HG03139 (cell line): ENCODE data around the gene POMT1.
"Not testable (repeated sequence)": the region's sequence is repeated elsewhere in the genome, so short reads cannot be mapped to it uniquely, and the experiment has no call there.

ENCODE experiments used
- ATAC-seq: cut with Tn5 transposase; IDR thresholded peaks from one replicate; pipeline ENCODE4 v1.9.1; 2021; ENCODE audit not compliant: unreplicated experiment

The POMT1 gene

DNA sequence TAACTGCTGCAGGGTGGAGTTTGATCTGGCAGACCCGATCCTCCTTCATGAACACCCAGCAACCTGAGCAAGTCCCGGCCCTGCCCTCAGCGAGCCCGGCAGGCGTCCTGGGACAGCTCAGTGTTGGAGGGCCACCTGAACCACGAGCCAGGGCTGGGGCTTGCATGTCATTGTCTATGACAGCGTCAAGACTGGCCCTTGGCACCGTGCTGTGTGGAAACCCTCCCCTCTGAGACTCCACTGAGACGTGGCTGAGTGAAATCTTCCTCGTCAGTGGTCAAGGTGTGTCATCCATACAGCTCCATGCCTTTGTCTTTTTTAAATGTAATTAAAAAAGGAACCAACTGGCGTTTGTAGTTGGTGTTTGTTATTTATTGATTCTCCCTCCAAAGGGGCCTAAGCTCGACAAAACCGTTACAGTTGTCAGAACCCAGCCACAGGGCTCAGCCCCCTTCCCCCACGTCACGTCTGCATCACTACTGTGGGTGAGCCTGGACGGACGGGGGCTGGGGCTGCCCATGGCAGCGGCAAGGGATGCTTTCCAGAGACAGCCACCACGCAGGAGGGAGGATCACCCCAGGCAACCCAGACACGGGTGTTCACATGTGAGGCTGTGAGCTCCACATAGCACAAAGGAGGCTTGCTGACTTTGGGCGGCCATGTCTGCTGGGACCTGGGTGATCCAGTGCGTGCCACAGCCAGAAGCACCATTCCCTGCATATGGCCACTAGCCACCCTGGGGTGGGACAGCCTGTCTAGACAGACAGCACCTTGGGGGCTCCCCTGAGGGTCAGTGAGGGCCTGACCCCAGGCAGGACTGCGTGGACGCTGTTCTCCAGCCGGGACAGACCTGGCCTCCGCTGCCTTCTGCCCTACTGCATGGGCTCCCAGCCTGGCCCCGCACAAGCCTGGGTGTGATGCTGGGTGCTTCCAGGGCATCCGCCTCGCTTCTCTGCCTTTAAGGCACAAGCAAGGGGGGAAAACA, 21.0 kb downstream of the POMT1 start:
- ATAC-seq: no peak

DNA sequence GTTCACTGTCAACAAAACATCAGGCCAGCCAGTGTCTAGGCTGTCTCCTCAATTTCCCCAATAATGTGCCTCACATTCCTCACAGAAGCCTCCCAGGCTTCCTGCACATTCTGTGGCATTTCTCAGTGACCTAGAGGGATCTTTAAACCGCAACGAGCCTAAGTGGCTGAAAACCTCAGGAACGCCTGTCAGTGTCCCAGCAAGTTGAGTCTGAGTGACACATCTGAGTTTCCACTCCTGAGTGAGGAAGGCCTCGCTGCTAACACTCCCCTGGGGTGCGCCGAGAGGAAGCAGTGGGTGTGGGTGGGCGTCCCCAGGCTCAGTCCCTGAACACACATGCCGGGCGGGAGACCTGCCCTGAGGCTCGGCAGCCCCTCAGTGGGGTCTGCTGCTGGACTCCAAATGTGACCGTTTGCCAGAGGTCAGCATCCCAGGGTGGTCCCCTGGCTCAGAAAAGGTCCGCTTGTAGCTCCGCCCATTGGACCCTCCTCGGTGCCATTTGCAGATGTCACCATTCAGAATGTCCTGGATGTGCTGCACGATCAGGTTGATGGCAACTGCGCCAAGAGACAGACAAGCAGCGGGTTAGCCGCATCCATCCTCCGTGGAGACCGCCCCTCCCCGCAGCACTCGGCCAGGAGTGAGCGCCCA, 22.1 kb downstream of the POMT1 start:
- ATAC-seq: no peak

DNA sequence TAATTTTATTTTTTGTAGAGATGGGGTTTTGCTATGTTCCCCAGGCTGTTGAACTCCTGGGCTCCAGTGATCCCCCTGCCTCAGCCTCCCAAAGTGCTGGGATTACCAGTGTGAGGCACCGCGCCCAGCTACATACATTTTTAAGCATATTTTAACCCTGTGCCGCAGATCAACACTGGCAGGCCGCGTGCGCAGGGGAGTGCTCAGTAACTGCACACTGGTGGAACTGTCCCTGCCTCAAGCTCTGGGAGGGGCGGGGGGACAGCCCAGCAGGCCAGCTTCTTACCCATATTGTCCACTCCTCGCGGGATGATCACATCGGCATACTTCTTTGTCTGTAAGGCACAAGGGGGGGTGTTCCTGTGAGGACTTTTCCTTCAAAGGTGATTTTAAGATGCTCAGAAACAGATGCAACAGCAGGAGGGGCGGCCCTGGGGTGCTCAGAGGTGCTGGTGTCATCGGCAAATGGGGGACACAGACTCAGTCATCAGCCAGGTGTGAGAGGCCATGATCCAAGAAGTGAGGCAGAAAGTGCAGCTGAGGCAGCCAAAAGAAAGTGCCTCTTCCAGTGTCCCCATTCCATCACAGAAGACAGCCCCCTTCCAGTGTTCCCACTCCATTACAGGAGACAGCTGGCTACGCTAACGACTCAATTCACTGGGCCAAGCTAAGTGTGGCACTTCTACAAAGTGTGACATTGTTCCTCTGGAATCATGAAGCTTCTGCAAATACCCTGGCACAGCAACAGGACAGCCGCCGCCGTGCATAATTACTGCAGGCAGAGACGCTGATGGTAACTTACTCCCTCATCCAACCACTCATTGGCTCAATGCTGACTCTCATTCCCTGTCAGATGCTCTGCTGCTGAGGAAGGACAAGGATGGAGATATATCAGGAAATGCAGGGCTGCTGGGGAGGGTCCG, 23.2 kb downstream of the POMT1 start:
- ATAC-seq: no peak

DNA sequence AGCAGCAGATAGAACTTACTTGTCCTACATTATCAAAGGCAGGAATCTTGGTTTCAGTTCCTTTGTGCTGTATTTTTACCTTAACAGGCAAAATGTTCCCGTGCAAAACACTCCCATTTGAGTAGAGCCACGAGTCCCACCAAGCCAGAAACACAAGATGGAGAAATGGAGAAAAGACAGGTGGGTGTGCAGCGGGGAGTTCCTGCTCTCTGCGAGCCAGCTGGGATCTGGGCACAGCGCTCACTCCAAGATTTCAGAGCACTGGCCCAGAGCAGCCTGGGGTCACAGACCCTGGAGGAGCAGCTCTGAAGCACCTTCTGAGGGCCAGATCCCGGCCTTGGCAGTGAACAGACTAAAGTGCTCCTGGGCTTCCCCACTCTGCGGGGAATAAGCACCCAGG, 25.5 kb downstream of the POMT1 start:
- ATAC-seq: no peak

DNA sequence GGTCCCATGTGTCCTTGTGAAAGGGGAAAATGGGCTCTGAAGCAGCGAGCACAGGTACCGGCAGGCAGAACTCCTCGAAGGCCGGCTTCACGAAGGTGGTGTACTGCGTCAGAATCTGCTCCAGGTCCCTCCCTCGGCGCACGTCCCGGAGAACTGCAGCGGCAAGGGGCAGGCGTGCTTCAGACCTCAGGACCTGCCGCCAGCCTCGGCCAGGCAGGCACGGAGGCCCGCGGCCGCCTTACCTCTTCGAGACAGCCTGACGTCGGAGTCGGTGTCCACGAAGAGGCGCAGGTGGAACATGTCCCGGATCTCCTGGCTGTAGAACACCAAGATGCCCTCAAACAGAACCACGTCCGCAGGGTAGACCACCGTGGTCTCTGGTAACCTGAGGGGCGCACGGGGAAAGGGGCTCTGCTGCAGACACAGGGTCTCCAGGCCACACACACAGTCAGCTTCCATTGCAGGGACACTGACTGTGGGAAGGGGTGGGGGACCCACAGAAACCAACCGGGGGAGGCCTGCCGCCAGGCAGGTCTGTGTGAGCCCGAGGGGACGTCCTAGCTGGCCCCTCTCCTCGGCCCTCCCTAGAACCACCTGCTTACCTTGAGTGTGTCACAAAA, 26.3 kb downstream of the POMT1 start:
- ATAC-seq: no peak

DNA sequence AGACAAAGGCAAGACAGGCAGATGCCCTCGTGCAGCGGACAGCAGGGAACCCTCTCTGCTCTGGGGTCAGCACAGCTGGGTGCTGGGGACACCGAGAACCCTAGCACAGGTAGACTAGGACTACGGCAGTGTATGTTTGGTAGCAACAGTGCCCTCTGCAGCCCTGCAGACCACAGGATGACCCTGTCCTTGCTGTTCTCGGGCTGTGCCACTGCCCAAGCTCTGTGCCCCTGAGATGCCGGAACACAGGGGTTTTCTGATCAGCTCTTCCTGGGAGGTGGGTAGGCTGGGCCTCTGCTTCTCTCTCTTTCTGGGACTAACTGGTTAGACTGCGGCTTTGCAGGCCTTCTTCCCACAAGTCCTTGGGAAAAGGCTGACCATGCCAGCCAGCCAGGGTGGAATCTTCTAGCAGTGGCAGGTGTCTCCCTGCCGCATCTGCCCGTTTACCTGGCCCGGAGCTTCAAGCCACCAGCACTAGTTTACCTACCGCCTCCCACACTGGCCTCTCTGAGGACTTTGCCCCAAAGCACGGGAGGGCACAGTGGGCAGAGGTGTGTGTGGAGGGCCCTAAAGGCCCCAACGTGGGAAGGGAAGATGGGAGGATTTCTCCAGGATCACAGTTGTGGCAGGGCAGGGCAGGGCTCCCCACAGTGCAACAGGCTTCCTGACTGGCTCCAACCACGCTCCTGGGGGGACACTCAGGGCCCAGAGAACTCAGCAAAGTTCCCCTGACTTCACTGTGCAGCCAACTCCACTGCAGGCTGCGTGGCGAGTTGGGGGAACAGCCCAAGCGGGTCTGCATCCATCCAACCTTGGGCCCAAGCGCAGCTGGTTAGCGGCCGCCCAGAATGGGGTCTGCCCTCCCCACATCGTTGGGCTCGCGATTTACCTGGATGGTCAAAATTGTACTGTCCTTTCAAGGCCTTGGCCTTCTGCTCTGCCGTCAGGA, 27.2 kb downstream of the POMT1 start:
- ATAC-seq: no peak

DNA sequence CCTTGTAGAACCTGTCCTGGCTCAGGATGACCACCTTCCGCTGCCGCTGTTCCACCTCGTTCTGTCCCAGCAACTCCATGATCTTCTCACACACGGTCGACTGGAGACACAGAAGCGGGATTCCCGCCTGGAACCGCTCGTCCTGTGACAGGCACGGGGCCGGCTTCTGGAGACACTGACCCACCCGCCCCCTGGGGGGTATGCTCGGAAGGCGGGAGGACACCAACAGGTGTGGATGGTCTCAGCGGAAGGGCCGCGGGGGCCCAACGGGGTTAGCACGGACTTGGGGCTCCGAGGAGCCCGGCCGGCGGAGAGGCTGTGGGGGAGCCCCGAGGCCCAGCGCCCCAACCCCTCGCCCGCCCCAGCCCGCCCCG, 27.8 kb downstream of the POMT1 start:
- ATAC-seq: peak; percentile 24

DNA sequence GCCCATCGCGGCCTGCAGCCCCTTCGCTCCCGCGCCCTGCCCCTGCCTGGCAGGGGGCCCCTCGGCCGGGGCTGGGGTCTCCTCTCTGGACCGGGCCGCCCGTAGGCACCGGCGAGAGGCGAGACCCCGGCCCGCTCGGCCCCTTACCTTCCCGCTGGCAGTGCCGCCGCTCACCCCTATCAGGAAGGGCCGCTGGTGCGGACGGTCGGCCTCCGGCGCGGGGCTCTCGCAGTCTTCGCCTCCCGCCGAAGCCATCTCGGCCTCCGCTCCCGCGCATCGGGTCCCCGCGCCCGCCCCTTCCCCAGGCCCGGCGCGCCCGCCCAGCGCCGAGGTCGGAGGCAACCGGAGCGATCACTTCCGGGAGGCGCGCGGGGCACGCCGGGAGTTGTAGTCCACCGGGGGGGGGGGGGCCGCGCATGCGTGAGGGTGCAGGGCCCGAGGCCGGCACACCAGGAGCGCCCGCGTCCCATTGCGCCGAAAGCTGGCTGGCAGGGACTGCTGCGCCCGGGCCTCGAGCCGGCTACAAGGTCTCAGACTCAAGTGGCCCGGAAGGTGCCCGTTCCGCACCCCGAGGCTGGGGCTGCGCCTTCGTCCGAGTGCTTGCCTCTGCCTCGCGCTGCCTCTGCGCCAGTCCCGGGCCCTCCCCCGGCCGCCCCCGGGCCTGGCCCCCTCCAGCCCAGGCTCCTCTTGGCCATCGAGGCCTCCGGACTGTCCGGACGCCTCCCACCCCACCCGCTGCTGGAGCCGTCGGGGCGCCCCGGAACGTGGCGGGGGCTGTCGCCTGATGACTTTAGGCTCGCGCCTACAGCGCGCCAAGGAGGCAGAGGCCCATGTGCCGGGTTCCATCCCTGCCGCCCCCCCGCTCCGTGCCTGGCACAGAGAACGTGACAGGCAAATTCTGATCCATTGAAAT, 28.5 kb downstream of the POMT1 start, which contains the start of gene UCK1:
UCK1 (minus strand) TSS at position 344 of the 913 bp plus-strand sequence; CDS start at position 255, 89 bp downstream.
- peak; percentile 76 for ATAC-seq

DNA sequence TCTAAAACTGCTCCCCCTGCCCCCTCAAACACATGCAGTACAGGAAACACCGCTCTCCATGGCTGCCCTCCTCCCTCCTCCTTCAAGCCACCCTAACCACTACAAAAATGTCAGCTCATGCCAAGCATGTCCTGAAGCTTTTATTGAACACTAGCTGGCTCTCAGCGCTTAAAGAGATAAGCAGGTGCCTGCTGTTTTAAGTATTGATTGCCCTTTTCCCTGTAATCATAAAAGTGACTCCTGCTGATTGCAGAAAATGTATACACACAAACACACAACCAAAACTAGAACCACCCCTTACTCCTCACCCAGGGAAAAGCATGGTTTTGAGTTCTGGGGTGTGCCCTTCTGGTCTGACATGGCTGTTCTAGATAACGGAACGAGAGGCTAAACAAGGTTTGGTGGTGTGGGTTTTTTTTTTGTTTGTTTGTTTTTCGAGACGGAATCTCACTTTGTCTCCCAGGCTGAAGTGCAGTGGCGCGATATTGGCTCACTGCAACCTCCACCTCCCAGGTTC, 32.1 kb downstream of the POMT1 start:
- ATAC-seq: no peak

DNA sequence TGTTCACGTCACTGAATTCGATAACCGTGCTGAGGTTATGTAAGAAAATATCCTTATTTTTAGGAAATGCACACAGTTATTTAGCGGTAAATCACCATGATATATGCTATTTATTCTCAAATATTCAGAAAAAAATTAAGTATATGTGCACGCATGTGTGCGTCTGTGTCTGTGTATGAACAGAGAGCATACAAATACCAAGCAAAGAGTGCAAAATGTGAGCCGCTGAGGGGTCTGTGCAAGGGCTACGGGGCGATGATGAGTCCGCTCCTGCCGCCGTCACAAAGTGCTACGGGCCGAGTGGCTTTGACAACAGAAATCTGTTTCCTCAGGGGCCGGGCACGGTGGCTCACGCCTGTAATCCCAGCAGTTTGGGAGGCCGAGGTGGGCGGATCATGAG, 35.2 kb downstream of the POMT1 start:
- ATAC-seq: no peak

DNA sequence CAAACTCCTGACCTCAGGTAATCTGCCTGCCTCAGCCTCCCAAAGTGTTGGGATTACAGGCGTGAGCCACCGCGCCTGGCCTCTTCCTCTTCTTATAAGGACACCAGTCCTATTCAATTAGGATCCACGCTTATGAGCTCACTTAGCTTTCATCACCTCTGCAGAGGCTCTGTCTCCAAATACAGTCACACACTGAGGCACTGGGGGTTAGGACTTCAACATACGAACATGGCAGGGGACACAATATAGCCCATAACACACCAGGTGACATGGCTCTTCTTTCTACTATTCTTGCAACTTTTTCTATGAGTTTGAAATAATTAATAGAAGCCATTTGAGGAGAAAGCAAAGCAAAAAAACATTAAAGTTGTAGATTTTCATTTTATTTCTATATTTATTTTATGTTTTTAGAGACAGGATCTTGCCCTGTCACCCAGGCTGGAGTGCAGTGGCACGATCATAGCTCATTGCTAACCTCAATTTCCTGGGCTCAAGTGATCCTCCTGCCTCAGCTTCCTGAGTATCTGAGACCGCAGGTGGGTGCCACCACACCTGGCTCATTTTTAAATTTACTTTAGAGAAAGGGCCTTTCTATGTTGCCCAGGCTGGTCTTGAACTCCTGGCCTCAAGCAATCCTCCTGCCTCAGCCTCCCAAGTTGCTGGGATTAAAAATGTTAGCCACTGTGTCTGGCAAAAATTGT, 36.7 kb downstream of the POMT1 start:
- ATAC-seq: no peak

DNA sequence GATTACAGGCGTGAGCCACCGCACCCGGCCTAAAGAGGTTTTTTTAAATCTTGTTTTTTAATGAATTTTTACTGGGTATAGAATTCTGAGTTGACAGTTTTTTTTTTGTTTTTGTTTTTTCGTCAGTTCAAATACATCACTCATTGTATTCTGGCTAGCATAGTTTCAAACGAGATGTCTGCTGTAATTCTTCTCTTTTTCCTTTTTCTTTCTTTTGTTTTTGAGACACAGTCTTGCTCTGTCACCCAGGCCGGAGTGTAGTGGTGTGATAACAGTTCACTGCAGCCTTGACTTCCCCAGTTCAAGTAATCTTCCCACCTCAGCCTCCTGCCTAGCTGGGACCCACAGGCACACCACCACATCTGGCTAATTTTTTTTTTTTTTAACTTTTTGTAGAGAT, 40.4 kb downstream of the POMT1 start:
- ATAC-seq: no peak

DNA sequence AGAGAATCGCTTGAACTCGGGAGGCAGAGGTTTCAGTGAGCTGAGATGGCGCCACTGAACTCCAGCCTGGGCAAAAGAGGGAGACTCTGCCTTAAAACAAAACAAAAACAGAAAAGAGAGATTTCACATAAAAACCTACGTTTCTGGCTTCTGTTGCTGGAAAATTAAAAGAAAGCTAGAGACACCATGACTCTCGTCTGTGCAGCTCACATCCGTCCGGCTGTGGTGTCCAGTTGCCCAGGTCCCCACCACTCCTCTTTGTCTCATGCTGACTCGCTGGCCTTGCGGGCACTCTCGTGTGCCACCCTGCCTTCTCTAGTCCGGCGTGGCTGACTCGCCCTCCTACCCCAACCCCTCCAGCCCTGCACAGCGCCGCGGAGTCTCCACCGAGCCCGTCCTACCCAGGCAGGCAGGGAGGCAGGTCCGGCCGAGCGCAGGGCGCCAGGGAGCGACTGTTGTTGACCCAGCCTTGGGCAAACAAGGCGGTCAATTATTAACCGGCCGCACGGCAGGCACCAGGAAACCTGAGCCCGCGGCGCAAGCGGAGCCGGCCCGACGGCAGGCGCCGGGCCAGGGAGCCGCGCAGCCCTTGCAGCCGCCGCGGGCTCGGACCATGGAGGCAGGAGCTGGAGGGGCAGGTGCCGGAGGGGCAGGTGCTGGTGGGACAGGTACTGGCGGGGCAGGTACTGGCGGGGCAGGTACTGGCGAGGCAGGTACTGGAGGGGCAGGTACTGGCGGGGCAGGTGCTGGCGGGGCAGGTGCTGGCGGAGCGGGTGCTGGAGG, 42.5 kb downstream of the POMT1 start, which contains the start of gene PRRT1B:
PRRT1B (plus strand) TSS at position 521 of the 783 bp plus-strand sequence; CDS start at position 614, 93 bp downstream.
- ATAC-seq: no peak

DNA sequence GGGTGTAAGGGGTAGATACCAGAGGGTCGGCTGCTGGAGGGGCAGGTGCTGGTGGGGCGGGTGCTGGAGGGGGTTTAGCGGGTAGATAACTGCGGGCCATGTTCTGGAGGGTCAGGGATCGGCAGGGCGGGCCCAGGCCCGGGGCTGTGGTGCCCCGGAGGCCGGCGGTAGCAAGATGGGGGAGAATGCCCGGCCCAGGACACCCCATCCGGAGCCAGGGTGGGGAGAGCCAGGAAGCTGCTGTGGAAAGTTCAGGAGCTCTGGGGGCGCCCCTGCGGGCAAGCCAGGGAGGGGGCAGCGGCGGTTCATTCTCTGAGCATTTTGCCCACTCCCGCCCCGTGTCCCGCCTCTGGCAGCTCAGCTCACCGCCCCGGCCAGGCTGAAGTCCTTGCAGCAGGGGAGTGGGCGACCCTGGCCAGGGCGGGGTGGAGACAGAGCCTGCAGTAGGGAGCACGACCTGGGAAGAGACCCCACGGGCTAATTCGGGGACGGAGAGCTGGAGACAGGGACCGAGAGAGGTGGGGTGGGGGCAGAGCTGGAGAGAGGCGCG, 43.1 kb downstream of the POMT1 start:
- ATAC-seq: no peak

DNA sequence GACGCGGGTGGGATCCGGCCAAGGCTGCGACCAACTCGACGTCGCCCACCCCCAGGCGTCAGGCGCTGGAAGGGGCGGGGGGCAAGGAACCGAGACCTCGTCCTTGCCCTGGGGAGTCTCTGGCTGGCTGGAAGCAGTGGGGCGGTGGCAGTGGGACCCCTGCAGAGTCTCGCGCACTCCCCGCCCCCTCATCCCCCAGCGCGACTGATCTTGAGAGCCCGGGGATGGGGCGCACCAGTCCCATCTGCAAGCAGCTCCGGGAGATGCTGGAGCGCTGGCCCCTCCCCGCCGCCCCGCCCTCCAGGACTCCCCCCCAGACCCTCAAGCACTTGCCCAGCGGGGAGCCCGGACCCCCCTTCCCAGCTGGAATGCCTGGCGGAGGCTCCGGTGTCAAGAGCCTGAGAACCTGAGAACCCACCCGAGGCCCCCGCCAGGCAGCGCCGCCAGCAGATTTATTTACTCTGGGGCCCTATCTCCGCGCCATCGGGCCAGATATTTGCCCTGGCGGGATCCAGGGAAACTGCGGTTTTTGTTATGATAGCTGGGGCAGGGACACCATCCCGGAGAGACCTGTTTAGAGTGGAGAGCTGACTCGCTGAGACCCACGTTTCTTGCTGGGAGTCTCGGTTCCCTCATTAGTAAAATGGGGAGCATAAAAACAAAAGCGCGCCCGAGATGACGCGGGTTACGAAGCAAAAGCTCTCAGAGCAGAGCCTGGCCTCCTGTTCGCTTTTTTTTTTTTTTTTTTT, 43.8 kb downstream of the POMT1 start:
- no peak for ATAC-seq

DNA sequence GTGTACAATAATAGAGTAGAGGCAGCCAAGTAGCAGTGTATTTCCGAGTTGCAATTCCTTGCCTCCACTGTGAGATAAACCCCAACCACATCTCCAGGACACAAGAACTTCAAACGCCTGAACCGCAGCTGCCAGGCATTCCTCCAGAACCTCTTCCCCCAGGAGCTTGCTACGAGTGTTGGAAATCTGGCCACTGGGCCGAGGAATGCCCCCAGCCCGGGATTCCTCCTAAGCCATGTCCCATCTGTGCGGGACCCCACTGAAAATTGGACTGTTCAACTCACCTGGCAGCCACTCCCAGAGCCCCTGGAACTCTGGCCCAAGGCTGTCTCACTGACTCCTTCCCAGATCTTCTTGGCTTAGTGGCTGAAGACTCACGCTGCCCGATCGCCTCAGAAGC, 46.5 kb downstream of the POMT1 start:
- ATAC-seq: not testable (repeated sequence)
